H9 (cell line): ENCODE measurements around the gene IER5. TPM values are rescaled to one million over a fixed set of nuclear protein-coding genes. Genes with fewer than 3 reads are reported as not detected.

Source experiments
- DNase-seq: peaks from one replicate; pipeline ENCODE4 v3.0.0-alpha.2; 2017
- H2AFZ ChIP-seq: one replicate; pipeline ENCODE4 v1.6.1; 2013; ENCODE audit warnings: mild to moderate bottlenecking, low read length, control low read depth, moderate library complexity
- H2AK5ac ChIP-seq: 2 replicates; pipeline ENCODE4 v1.6.1; 2013; ENCODE audit warnings: low read length, control low read depth, mixed read lengths; ENCODE audit not compliant: insufficient read length
- H2BK120ac ChIP-seq: one replicate; pipeline ENCODE4 v1.6.1; 2013; ENCODE audit warnings: low read depth, mild to moderate bottlenecking, low read length, control low read depth, inconsistent platforms; ENCODE audit not compliant: poor library complexity, severe bottlenecking
- H2BK12ac ChIP-seq: 2 replicates; pipeline ENCODE4 v1.6.1; 2013; ENCODE audit warnings: low read length, control low read depth, mixed read lengths, low read depth; ENCODE audit not compliant: insufficient read length
- H2BK15ac ChIP-seq: 2 replicates; pipeline ENCODE4 v1.6.1; 2013; ENCODE audit warnings: low read depth, low read length, control low read depth
- H2BK20ac ChIP-seq: one replicate; pipeline ENCODE4 v1.6.1; 2013; ENCODE audit warnings: low read depth, mild to moderate bottlenecking, low read length, control low read depth, inconsistent platforms; ENCODE audit not compliant: poor library complexity, severe bottlenecking
- H2BK5ac ChIP-seq: 2 replicates; pipeline ENCODE4 v1.6.1; 2013; ENCODE audit warnings: low read length, control low read depth, mixed read lengths; ENCODE audit not compliant: insufficient read length
- H3K14ac ChIP-seq: 2 replicates; pipeline ENCODE4 v1.6.1; 2013; ENCODE audit warnings: low read length, control low read depth; ENCODE audit not compliant: insufficient read depth
- H3K18ac ChIP-seq: 2 replicates; pipeline ENCODE4 v1.6.1; 2013; ENCODE audit warnings: low read depth, mild to moderate bottlenecking, mixed read lengths, low read length, control low read depth; ENCODE audit not compliant: insufficient read length
- H3K23ac ChIP-seq: 2 replicates; pipeline ENCODE4 v1.6.1; 2013; ENCODE audit warnings: low read length, control low read depth, mixed read lengths, low read depth; ENCODE audit not compliant: insufficient read length
- H3K23me2 ChIP-seq: 2 replicates; pipeline ENCODE4 v1.6.1; 2013; ENCODE audit warnings: low read depth, mild to moderate bottlenecking, mixed read lengths, low read length, control low read depth; ENCODE audit not compliant: insufficient read length, poor library complexity, severe bottlenecking
- H3K27ac ChIP-seq: 2 replicates; pipeline ENCODE4 v1.5.1; 2013; ENCODE audit warnings: low read length, control low read depth, mixed read lengths, low read depth; ENCODE audit not compliant: insufficient read length
- H3K27me3 ChIP-seq: 2 replicates; pipeline ENCODE4 v1.6.1; 2013; ENCODE audit warnings: low read length, control low read depth, inconsistent platforms; ENCODE audit not compliant: insufficient read depth
- H3K4ac ChIP-seq: 2 replicates; pipeline ENCODE4 v1.6.1; 2013; ENCODE audit warnings: low read depth, mild to moderate bottlenecking, control low read depth, inconsistent platforms, low read length, moderate library complexity
- H3K4me1 ChIP-seq: 2 replicates; pipeline ENCODE4 v1.6.1; 2013; ENCODE audit warnings: low read length, control low read depth, inconsistent platforms; ENCODE audit not compliant: insufficient read depth
- H3K4me2 ChIP-seq: 2 replicates; pipeline ENCODE4 v1.6.1; 2013; ENCODE audit warnings: low read length, control low read depth, mixed read lengths; ENCODE audit not compliant: insufficient read length, insufficient read depth
- H3K56ac ChIP-seq: 2 replicates; pipeline ENCODE4 v1.6.1; 2013; ENCODE audit warnings: low read depth, mild to moderate bottlenecking, mixed read lengths, low read length, control low read depth; ENCODE audit not compliant: insufficient read length
- H3K79me1 ChIP-seq: 2 replicates; pipeline ENCODE4 v1.6.1; 2013; ENCODE audit warnings: low read depth, mild to moderate bottlenecking, moderate library complexity, low read length, control low read depth, inconsistent platforms; ENCODE audit not compliant: insufficient read depth, poor library complexity, severe bottlenecking
- H3K79me2 ChIP-seq: 2 replicates; pipeline ENCODE4 v1.6.1; 2013; ENCODE audit warnings: low read length, control low read depth, inconsistent platforms; ENCODE audit not compliant: insufficient read depth
- H3K9ac ChIP-seq: 2 replicates; pipeline ENCODE4 v1.6.1; 2013; ENCODE audit warnings: low read length, control low read depth, mixed read lengths; ENCODE audit not compliant: insufficient read length; ENCODE audit errors: extremely low read depth
- H3K9me3 ChIP-seq: one replicate; pipeline ENCODE4 v1.6.1; 2013; ENCODE audit warnings: low read depth, low read length, inconsistent platforms; ENCODE audit not compliant: control insufficient read depth
- H3T11ph ChIP-seq: one replicate; pipeline ENCODE4 v1.6.1; 2013; ENCODE audit warnings: mild to moderate bottlenecking, low read length, control low read depth, inconsistent platforms
- H4K20me1 ChIP-seq: one replicate; pipeline ENCODE4 v1.6.1; 2013; ENCODE audit not compliant: control insufficient read depth, insufficient read length, insufficient read depth
- H4K5ac ChIP-seq: 2 replicates; pipeline ENCODE4 v1.6.1; 2013; ENCODE audit warnings: low read depth, mild to moderate bottlenecking, mixed read lengths, low read length, control low read depth; ENCODE audit not compliant: insufficient read length
- H4K8ac ChIP-seq: replicated peaks from 2 replicates; pipeline ENCODE4 v1.6.1; 2013; ENCODE audit warnings: low read length, control low read depth, mixed read lengths, low read depth; ENCODE audit not compliant: insufficient read length
- H4K91ac ChIP-seq: 2 replicates; pipeline ENCODE4 v1.6.1; 2013; ENCODE audit warnings: low read depth, mild to moderate bottlenecking, moderate library complexity, mixed read lengths, low read length, control low read depth; ENCODE audit not compliant: insufficient read length
- H3K27ac Mint-ChIP-seq, 3 experiments: 2 replicates in 2 of 3; 3 replicates in 1 of 3; pipeline ENCODE4 v1.8.0; 2020 to 2021; ENCODE audit warnings: mixed read lengths in 3 of 3, mild to moderate bottlenecking in 1 of 3, moderate library complexity in 1 of 3
- H3K27me3 Mint-ChIP-seq: 2 replicates; pipeline ENCODE4 v1.8.0; 2021; ENCODE audit warnings: low read depth, mild to moderate bottlenecking, moderate library complexity, mixed read lengths
- H3K36me3 Mint-ChIP-seq, 3 experiments: 2 replicates in 2 of 3; 3 replicates in 1 of 3; pipeline ENCODE4 v1.8.0; 2020 to 2021; ENCODE audit warnings: low read depth in 3 of 3, mixed read lengths in 3 of 3; ENCODE audit not compliant: insufficient read depth in 1 of 3
- H3K4me1 Mint-ChIP-seq, 2 experiments: 2 replicates each; pipeline ENCODE4 v1.8.0; 2020; ENCODE audit warnings: mixed read lengths in 2 of 2
- H3K4me3 Mint-ChIP-seq, 2 experiments: 2 replicates in 1 of 2; 3 replicates in 1 of 2; pipeline ENCODE4 v1.8.0; 2020 to 2021; ENCODE audit warnings: mild to moderate bottlenecking in 2 of 2, mixed read lengths in 2 of 2, moderate library complexity in 1 of 2
- H3K9me3 Mint-ChIP-seq, 2 experiments: 2 replicates in 1 of 2; 3 replicates in 1 of 2; pipeline ENCODE4 v1.8.0; 2020; ENCODE audit warnings: mild to moderate bottlenecking in 2 of 2, mixed read lengths in 2 of 2, moderate library complexity in 1 of 2
- CTCF ChIP-seq: fragments of 200-600 bp; sonication (generic); conservative IDR thresholded peaks from 3 replicates; pipeline ENCODE4 v1.8.0; 2021; ENCODE audit warnings: antibody characterized with exemption, mild to moderate bottlenecking
- WGBS: extraction: QIAGEN DNeasy Blood & Tissue Kit; methylation state at CpG from one replicate; pipeline ENCODE4 v1.1.7; 2013; ENCODE audit warnings: missing lambda C conversion rate, low lambda C conversion rate, mixed read lengths; ENCODE audit not compliant: insufficient read length; ENCODE audit errors: extremely low coverage; 5-methylcytosine and 5-hydroxymethylcytosine counted together
- total RNA-seq: library from RNA; stranded (reverse); gene quantifications from 2 replicates; pipeline ENCODE4 v1.2.1, GENCODE V29; 2021

The IER5 gene
- total RNA-seq, 1 experiment from 2014 or later: 6.7 TPM

- Histone ChIP-seq H3K14ac (no peak overlapping the region), H4K91ac (no peak overlapping the region), H3K4me1 (no peaks in the 10 kb centered on the region), H3K27me3 (no peaks in the 10 kb centered on the region), H4K5ac (no peak overlapping the region), H3K4ac (no peak overlapping the region), H3K23me2 (no peaks in the 10 kb centered on the region), H4K20me1 (no peaks in the 10 kb centered on the region), H3K4me2 (no peak overlapping the region), H2AK5ac (no peak overlapping the region), H2BK5ac (no peak overlapping the region), H4K8ac (no peak overlapping the region), H3K18ac (no peak overlapping the region), H2BK20ac (no peak overlapping the region), H3K79me1 (no peaks in the 10 kb centered on the region), H2BK15ac (no peak overlapping the region), H3T11ph (no peak overlapping the region), H2BK12ac (no peak overlapping the region), H3K9ac (no peak overlapping the region), H3K23ac (no peak overlapping the region), H3K9me3 (no peaks in the 10 kb centered on the region), H2BK120ac (no peak overlapping the region), H3K56ac (no peak overlapping the region), H3K27ac (no peak overlapping the region), H2AFZ (no peak overlapping the region), H3K79me2 (no peaks in the 10 kb centered on the region)
- no CpG with 5 or more reads among the region's 5 CpGs for WGBS
- H3K4me1 Mint-ChIP-seq: peaks cover 5% of the 10 kb centered on the region in 2 experiments; a peak in 3 of 4 replicates
- H3K4me3 Mint-ChIP-seq: no peak overlapping the region
- H3K27ac Mint-ChIP-seq: no peak overlapping the region
- peaks cover 4% of the 10 kb centered on the region; the same call in 1 of the 2 replicates for H3K27me3 Mint-ChIP-seq
- no peak for DNase-seq
- peaks cover 0 to 6% (median 5%) of the 10 kb centered on the region in 3 experiments; a peak in 1 of 7 replicates for H3K36me3 Mint-ChIP-seq
- TF ChIP-seq CTCF: no peak
- peaks cover 0 to 7% of the 10 kb centered on the region in 2 experiments; a peak in 2 of 5 replicates for H3K9me3 Mint-ChIP-seq
These were observed 45.2 kb upstream of the IER5 start for GRCh38 chr1:181043025-181043888.
